Endometrial microvascular endothelial cells (primary cell): ENCODE results near the gene PLD4. TPM values are rescaled to one million over a fixed set of nuclear protein-coding genes. Genes with fewer than 3 reads are reported as not detected.

ENCODE experiments used
- in situ Hi-C: cut with HindIII; loops from 2 replicates; pipeline ENCODE4 v1.10.0; 2017; ENCODE audit warnings: low sequenced_read_pairs, low pct_unique_long_range_greater_than_20kb; ENCODE audit errors: inconsistent ontology term
- total RNA-seq: library from RNA; depleted of rRNA; stranded (reverse); fragments of >200 nt; gene quantifications from one replicate; pipeline ENCODE4 v1.2.3, GENCODE V29; 2015; ENCODE audit errors: inconsistent ontology term

The PLD4 gene
- total RNA-seq, 1 donor from 2014 or later, result not detected

DNA sequence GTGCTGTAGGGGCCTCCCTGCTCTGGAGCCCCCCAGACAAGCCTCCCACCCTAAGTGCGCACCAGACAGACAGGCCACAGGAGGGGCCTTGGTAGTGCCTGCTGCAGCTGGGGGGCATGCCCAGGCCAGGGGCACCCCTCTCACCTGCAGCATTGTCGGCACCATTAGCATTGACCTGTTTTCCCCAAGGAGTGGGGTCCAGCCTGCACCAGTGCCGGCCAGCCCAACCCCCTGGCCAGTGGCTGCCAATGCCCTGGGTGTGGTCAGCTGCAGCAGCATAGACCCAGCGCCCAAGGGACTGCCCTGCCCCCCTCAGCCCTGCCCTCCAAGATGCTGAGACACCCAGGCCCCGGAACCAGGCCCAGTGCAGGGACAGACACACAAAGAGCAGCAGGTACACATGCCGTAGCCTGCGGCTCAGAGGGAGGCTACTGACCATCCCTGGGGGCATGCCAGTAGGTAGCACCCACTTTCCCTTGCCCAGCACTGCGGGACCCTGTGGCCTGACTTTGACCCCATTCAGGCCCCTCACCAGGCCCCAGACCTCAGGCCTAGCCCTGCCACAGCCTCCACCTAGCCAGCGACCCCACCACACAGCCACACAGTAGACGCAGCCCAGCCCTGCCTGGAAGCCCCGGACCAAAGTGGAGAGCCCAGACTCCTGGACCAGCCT lies 52.5 kb downstream of the PLD4 start:
- in situ Hi-C loops, result no loop called here

- in situ Hi-C loops, result no loop called here
Measured at GRCh38 chr14:104977681-104978653, 53.3 kb downstream of the PLD4 start, which contains the start of gene AHNAK2. AHNAK2 (minus strand) TSS chr14:104978374; CDS start chr14:104978237, 137 bp downstream.

DNA sequence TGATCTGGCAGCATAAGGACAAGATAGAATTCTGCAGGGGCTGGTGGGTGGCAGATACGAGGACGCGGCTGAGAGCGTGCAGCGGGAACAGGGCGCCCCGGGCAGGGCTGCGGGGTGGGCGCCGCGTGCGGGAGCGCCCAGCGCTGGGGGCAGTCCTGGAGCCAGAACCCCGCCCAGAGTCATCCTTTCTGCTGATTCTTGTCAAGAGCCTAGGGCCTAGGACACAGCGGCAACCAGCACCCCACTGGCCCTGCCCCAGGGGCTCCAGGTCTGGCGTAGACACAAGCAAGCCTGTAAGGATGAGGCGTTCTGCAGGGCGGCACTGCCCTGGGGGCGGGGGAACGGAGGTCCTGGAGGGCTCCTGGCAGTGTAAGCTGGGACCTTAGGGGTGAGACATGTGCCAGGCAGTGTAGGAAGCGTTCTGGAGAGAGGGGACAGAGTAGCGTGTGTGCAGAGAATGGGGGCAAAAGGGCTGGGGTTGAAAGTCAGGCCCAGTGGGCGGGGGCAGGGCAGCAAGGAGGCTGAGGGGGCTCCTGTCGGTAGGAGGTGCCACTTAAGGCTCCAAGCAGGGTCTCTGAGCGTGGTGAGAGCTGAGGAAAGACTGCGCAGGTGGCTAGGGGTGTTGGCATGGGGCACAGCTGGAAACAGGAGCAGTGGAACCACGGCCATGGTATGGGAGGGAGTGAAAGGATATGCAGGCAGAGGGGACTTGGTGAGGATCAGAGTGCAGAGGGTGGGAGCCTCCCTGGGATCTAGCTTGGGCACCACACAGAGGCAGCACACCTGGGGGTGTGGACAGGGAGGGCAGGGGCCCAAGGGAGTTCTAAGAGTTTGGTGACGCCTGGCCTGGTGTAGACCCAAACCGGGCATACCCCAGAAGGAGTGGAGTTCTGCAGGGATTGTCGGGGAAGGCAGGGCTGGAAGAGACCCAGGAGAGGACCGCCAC lies 54.3 kb downstream of the PLD4 start:
- in situ Hi-C loops, result no loop called here

DNA sequence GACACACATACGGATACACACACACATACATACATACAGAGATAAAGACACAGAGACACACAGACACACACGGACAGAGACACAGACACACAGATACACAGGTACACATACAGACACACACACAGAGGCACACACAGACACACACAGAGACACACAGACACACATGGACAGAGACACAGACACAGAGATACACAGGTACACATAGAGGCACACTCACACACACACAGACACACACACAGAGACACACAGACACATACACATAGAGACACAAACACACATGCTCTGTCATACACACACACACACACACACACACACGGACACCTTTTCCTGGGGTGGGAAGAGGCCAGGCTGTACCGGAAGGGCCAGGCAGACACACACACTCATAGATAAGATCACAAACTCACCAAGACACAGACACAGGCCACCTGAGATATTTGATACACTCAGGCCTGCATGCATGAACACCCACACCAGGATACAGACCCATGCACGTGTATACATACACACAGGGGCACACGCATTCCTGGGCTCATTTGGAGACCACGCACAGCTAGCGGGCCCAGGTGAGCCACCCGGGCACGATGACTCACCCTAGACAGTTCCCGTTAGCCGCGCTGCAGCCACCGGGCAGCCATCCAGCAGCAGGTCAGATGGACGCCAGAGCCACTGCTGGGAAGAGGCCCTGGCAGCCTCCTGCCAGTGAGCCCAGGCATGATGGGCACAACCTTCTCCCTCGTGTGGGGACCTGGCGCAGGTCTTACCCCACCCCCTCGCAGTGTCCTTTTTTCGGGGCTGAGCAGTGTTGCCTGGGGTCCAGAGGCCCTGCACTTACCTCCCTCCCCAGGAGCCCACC lies 55.3 kb downstream of the PLD4 start:
- in situ Hi-C loops, result no loop called here

GRCh38 chr14:104980611-104981531 lies 56.2 kb downstream of the PLD4 start:
- in situ Hi-C loops, result no loop called here

DNA sequence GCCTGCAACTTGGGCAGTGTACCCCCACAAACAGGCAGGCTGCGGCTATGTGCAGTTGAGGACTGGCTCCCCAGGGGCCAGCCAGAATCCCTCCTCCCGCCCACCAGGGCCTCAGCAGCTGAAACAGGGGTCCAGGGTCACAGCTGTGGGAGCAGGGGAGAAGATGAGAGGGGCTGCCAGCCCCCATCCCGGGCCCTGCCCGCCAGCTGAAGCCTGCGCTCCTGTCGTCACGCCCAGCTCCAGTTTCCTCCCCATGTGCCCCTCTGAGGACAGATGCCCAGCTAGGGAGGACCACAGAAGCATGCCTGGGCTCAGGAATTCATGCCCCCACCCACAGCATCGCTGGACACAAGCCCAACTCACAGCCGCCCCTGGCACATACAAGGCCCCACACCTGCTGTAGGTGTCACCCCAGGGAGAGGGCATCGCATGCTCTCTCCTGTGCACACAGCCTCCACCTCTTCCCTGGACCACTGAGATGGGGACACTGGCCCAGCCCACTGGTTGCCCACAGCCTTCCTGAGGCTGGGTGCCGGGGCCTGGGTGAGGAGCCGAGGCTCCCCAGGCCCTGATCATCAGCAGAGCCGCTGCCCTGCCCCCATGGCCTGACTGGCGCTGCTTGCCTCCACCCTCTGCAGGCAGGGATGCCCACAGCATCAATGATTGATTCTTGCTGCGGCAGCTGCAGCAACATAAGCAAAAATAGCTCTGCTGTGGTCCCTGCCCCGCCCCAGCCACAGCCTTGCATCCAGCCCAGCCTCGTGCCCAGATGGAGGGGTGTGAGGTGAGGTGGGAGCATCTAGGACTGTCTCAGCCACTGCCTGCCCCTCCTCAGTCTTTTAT lies 57.2 kb downstream of the PLD4 start:
- in situ Hi-C loops, result no loop called here

GRCh38 chr14:104982548-104983230 lies 58.0 kb downstream of the PLD4 start:
- in situ Hi-C loops, result no loop called here

Other genes starting within 250 kb of the PLD4 start
- gene INF2, start 235.3 kb upstream of the PLD4 start, total RNA-seq, result 79.4 TPM
- gene ADSS1, start 200.7 kb upstream of the PLD4 start, total RNA-seq, result not detected
- 250 TPM for gene SIVA1, start 171.7 kb upstream of the PLD4 start, total RNA-seq
- 181 TPM for gene AKT1, start 129.1 kb upstream of the PLD4 start, total RNA-seq
- gene ZBTB42, start 123.8 kb upstream of the PLD4 start, total RNA-seq, result 3.1 TPM
- gene CEP170B, start 59.6 kb upstream of the PLD4 start, total RNA-seq, result 20.1 TPM
- 41.5 TPM for gene AHNAK2, start 53.5 kb downstream of the PLD4 start, total RNA-seq
- 5.0 TPM for gene CLBA1, start 60.9 kb downstream of the PLD4 start, total RNA-seq
- gene CDCA4, start 96.2 kb downstream of the PLD4 start, total RNA-seq, result 58.8 TPM
- not detected for gene GPR132, start 140.6 kb downstream of the PLD4 start, total RNA-seq
- gene JAG2, start 243.9 kb downstream of the PLD4 start, total RNA-seq, result 15.2 TPM